GM12878 (cell line): ENCODE data around the gene MYOC. TPM values are rescaled to one million over a fixed set of nuclear protein-coding genes. Genes with fewer than 3 reads are reported as not detected.

ENCODE experiments used
- ATAC-seq: fragments of 200-7000 bp; cut with Tn5 transposase; 3 replicates; pipeline ENCODE4 v1.9.1; 2020; ENCODE audit warnings: mild to moderate bottlenecking, moderate library complexity
- BruUV-seq: library from RNA; stranded (reverse); fragments of 400-500 nt; replicated peaks from 2 replicates; lab custom pipeline; 2021; lab: Mats Ljungman, UMichigan
- CTCF ChIA-PET: fragments of 300-600 bp; sonication (Branson Sonifier 250); formaldehyde crosslinking; extraction: SDS; loops from one replicate; lab custom pipeline; 2021; ENCODE audit warnings: inconsistent platforms; lab: Yijun Ruan, JAX
- POLR2A ChIA-PET: fragments of 350-600 bp; formaldehyde crosslinking; extraction: SDS; loops from one replicate; lab custom pipeline; 2021; ENCODE audit warnings: inconsistent platforms; lab: Charles Lee
- RAD21 ChIA-PET: fragments of 300-600 bp; sonication (Branson Sonifier 250); formaldehyde crosslinking; loops from one replicate; lab custom pipeline; 2023; ENCODE audit warnings: antibody characterized with exemption; ENCODE audit not compliant: unreplicated experiment; lab: Charles Lee
- SMC1A ChIA-PET: fragments of 300-600 bp; sonication (Branson Sonifier 250); formaldehyde crosslinking; loops from one replicate; lab custom pipeline; 2023; ENCODE audit not compliant: unreplicated experiment, uncharacterized antibody; lab: Charles Lee
- DNase-seq: peaks from one replicate; pipeline ENCODE4 v3.0.0-alpha.2; 2011; ENCODE audit warnings: low read depth, low spot score
- FAIRE-seq: peaks from 3 replicates; lab custom pipeline; 2011; peaks lifted over from hg19 to GRCh38; lab: Jason Lieb, UNC
- H2AFZ ChIP-seq: 2 replicates; pipeline ENCODE4 v1.6.0; 2011; ENCODE audit warnings: low read depth, low read length, control low read depth; ENCODE audit not compliant: control insufficient read depth
- H3K27ac ChIP-seq: 2 replicates; pipeline ENCODE4 v1.5.1; 2011; ENCODE audit warnings: control low read depth; ENCODE audit not compliant: control insufficient read depth, insufficient read depth
- H3K27me3 ChIP-seq, 2 experiments: replicated peaks in 1 of 2; 2 replicates each; pipeline versions ENCODE4 v1.6.0 to v1.6.1; 2011; ENCODE audit warnings: low read length in 1 of 2; ENCODE audit not compliant: control insufficient read depth in 2 of 2, insufficient read depth in 2 of 2
- H3K36me3 ChIP-seq, 2 experiments: 2 replicates each; pipeline ENCODE4 v1.5.1; 2011; ENCODE audit warnings: low read length in 1 of 2; ENCODE audit not compliant: control insufficient read depth in 2 of 2, insufficient read depth in 2 of 2
- H3K4me1 ChIP-seq: 2 replicates; pipeline ENCODE4 v1.6.1; 2011; ENCODE audit warnings: mild to moderate bottlenecking, low read length, moderate library complexity, mixed read lengths; ENCODE audit not compliant: control insufficient read depth, insufficient read depth
- H3K4me2 ChIP-seq: 2 replicates; pipeline ENCODE4 v1.6.0; 2011; ENCODE audit warnings: control low read depth; ENCODE audit not compliant: control insufficient read depth, insufficient read depth
- H3K4me3 ChIP-seq: fragments of 200-600 bp; sonication (generic); 2 replicates; pipeline ENCODE4 v1.5.1; 2016
- H3K79me2 ChIP-seq: 2 replicates; pipeline ENCODE4 v1.6.0; 2011; ENCODE audit warnings: low read length; ENCODE audit not compliant: control insufficient read depth, insufficient read depth
- H3K9ac ChIP-seq: 2 replicates; pipeline ENCODE4 v1.8.0; 2011; ENCODE audit warnings: low read length, control low read depth, mixed read lengths; ENCODE audit not compliant: control insufficient read depth, insufficient read depth
- H3K9me3 ChIP-seq: replicated peaks from 3 replicates; pipeline ENCODE4 v1.5.1; 2011; ENCODE audit warnings: mild to moderate bottlenecking, low read length; ENCODE audit not compliant: control insufficient read depth, insufficient read depth
- H4K20me1 ChIP-seq: 2 replicates; pipeline ENCODE4 v1.6.0; 2011; ENCODE audit not compliant: control insufficient read depth, insufficient read depth
- BACH1 ChIP-seq: fragments of 450-650 bp; IDR thresholded peaks from 2 replicates; pipeline ENCODE4 v1.6.1; 2017; ENCODE audit warnings: mild to moderate bottlenecking, borderline replicate concordance
- BHLHE40 ChIP-seq, 2 experiments: fragments of 450-650 bp in 1 of 2; IDR thresholded peaks; 2 replicates each; pipeline ENCODE4 v1.6.1; 2011 to 2017; ENCODE audit warnings: low read depth in 2 of 2, borderline replicate concordance in 1 of 2, improper control_type of control experiment in 1 of 2, low read length in 1 of 2, mild to moderate bottlenecking in 1 of 2
- CEBPB ChIP-seq, 2 experiments: fragments of 150-350 bp in 1 of 2; IDR thresholded peaks; 2 replicates each; pipeline ENCODE4 v1.6.1; 2012 to 2014; ENCODE audit warnings: low read depth in 2 of 2, low read length in 2 of 2, borderline replicate concordance in 1 of 2, inconsistent platforms in 1 of 2
- IKZF1 ChIP-seq: fragments of 450-650 bp; conservative IDR thresholded peaks from 2 replicates; pipeline ENCODE4 v1.6.1; 2017; ENCODE audit warnings: antibody characterized with exemption, mild to moderate bottlenecking
- NBN ChIP-seq: fragments of 450-650 bp; IDR thresholded peaks from 2 replicates; pipeline ENCODE4 v1.6.1; 2016
- PKNOX1 ChIP-seq: fragments of 450-650 bp; IDR thresholded peaks from 2 replicates; pipeline ENCODE4 v1.6.1; 2016; ENCODE audit warnings: mild to moderate bottlenecking
- RAD21 ChIP-seq: IDR thresholded peaks from 2 replicates; pipeline ENCODE4 v1.6.1; 2011; ENCODE audit warnings: mild to moderate bottlenecking, low read depth, low read length, moderate library complexity; ENCODE audit not compliant: insufficient read depth
- RAD51 ChIP-seq: fragments of 450-650 bp; IDR thresholded peaks from 2 replicates; pipeline ENCODE4 v1.6.1; 2016; ENCODE audit warnings: moderate library complexity, mild to moderate bottlenecking, inconsistent platforms
- SMAD5 ChIP-seq: IDR thresholded peaks from 2 replicates; pipeline ENCODE4 v1.6.1; 2016; ENCODE audit warnings: antibody characterized with exemption, low read depth
- SP1 ChIP-seq: IDR thresholded peaks from one replicate; pipeline ENCODE4 v1.6.1; 2011; ENCODE audit warnings: low read depth, low read length
- WGBS: methylation state at CpG from one replicate; pipeline ENCODE4 v1.1.6; 2016; ENCODE audit warnings: low lambda C conversion rate; ENCODE audit not compliant: insufficient replicate concordance, insufficient coverage; ENCODE audit errors: missing lambda C conversion rate; 5-methylcytosine and 5-hydroxymethylcytosine counted together
- in situ Hi-C: fragments of 300-500 bp; cut with MboI; formaldehyde crosslinking; loops from 9 replicates; pipeline ENCODE4 v1.14.3; 2018; ENCODE audit warnings: mixed read lengths
- intact Hi-C: fragments of 100-400 bp; cut with micrococcal nuclease; formaldehyde crosslinking; loops from one replicate; pipeline ENCODE4 v1.14.2; 2022; ENCODE audit not compliant: unreplicated experiment
- polyA plus RNA-seq, 11 experiments: library from polyadenylated mRNA; depleted of rRNA in 4 of 11; unstranded in 6 of 11; stranded (reverse) in 5 of 11; fragments of >200 nt; fragmentation: Nextera tagmentation in 4 of 11; fragmentation: Illumina TruSeq in 1 of 11; extraction: Ambion mirVana in 4 of 11; extraction: Trizol in 1 of 11; gene quantifications; 1 replicate in 1 of 11; 2 replicates in 10 of 11; pipeline versions ENCODE4 v1.2.1 to v1.2.3, GENCODE V29; 2011 to 2016; ENCODE audit warnings: inconsistent platforms in 2 of 11, missing spikeins in 2 of 11, low read depth in 1 of 11
- total RNA-seq, 4 experiments: library from RNA; depleted of rRNA in 3 of 4; stranded (reverse); fragments of >200 nt in 3 of 4; fragmentation: Illumina TruSeq in 1 of 4; extraction: Trizol in 1 of 4; gene quantifications; 2 replicates each; pipeline versions ENCODE4 v1.2.1 to v1.2.3, GENCODE V29; 2013 to 2021
- TF ChIP-seq, protein P1 (sequence below): fragments of 450-650 bp; IDR thresholded peaks from 2 replicates; pipeline ENCODE4 v1.6.1; 2018; ENCODE audit warnings: mild to moderate bottlenecking, low read depth, moderate library complexity; ENCODE audit not compliant: partially characterized antibody
- TF ChIP-seq, protein P2 (sequence below): fragments of 450-650 bp; IDR thresholded peaks from 2 replicates; pipeline ENCODE4 v1.6.1; 2017; ENCODE audit warnings: mild to moderate bottlenecking, moderate library complexity
- TF ChIP-seq, protein P3 (sequence below): fragments of 450-650 bp; IDR thresholded peaks from 2 replicates; pipeline ENCODE4 v1.6.1; 2016; ENCODE audit warnings: mild to moderate bottlenecking

MYOC gene
- total and polyA plus RNA-seq, 10 of the 15 experiments (the other 5 are each of a cell fraction or from before 2014, with no cell fraction given), result not detected

GRCh38 chr1:171606402-171606941 is 46.0 kb downstream of the MYOC start:
- Histone ChIP-seq H3K9ac (no peak overlapping the region), H2AFZ (peak overlapping the region; percentile 92), H3K27me3 (no peaks in the 10 kb centered on the region), H3K36me3 (no peaks in the 10 kb centered on the region), H3K4me1 (peaks cover 5% of the 10 kb centered on the region), H3K9me3 (no peaks in the 10 kb centered on the region; the same call in 2 of the 3 replicates), H3K4me3 (no peak overlapping the region), H3K27ac (peak overlapping the region; percentile 31; the same call in 1 of the 2 replicates), H3K79me2 (no peaks in the 10 kb centered on the region), H3K4me2 (no peak overlapping the region; the same call in 1 of the 2 replicates), H4K20me1 (no peaks in the 10 kb centered on the region)
- CTCF ChIA-PET, result interaction anchor here (0.7 to 2.1 kb wide), 5 partner anchors 8 to 131 kb away, joined by 3 to 15 read pairs (median 3); partner anchors contain the start of genes MYOCOS and PRRC2C
- intact Hi-C loops (loop anchor here (5.0 to 10.0 kb wide), 2 partner anchors 41 to 748 kb away; no protein-coding TSS in a partner anchor), in situ Hi-C loops (no loop called here)
- SMC1A ChIA-PET, result interaction anchor here (0.6 to 6.8 kb wide), 9 partner anchors 12 to 106 kb away, joined by 3 to 78 read pairs (median 8); partner anchors contain the start of gene MYOCOS
- peak; percentile 63 for DNase-seq
- ATAC-seq, result peak; percentile 61
- WGBS, result 63% methylated on average over 10 of the region's 10 CpGs
- no TSS peak for BruUV-seq
- RAD21 ChIA-PET, result interaction anchor here (0.8 to 3.4 kb wide), 8 partner anchors 9 to 293 kb away, joined by 3 to 12 read pairs (median 5); partner anchors contain the start of genes FMO4 and MYOCOS
- no peak for FAIRE-seq
- POLR2A ChIA-PET, result interaction anchor here (0.7 to 2.4 kb wide), 10 partner anchors 9 to 121 kb away, joined by 3 to 9 read pairs (median 5); partner anchors contain the start of genes MYOCOS and PRRC2C
- peak; percentile 59; the same call in 1 of the 2 replicates for TF ChIP-seq RAD51
- TF ChIP-seq SP1, result no peak
- TF ChIP-seq, protein P1, sequence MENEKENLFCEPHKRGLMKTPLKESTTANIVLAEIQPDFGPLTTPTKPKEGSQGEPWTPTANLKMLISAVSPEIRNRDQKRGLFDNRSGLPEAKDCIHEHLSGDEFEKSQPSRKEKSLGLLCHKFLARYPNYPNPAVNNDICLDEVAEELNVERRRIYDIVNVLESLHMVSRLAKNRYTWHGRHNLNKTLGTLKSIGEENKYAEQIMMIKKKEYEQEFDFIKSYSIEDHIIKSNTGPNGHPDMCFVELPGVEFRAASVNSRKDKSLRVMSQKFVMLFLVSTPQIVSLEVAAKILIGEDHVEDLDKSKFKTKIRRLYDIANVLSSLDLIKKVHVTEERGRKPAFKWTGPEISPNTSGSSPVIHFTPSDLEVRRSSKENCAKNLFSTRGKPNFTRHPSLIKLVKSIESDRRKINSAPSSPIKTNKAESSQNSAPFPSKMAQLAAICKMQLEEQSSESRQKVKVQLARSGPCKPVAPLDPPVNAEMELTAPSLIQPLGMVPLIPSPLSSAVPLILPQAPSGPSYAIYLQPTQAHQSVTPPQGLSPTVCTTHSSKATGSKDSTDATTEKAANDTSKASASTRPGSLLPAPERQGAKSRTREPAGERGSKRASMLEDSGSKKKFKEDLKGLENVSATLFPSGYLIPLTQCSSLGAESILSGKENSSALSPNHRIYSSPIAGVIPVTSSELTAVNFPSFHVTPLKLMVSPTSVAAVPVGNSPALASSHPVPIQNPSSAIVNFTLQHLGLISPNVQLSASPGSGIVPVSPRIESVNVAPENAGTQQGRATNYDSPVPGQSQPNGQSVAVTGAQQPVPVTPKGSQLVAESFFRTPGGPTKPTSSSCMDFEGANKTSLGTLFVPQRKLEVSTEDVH, result no peak
- no peak for TF ChIP-seq RAD21
- TF ChIP-seq BHLHE40 (IDR thresholded peaks at IDR 0.05; ENCODE audit: borderline replicate concordance in 1 of 2, low read depth in 2 of 2, low read length in 1 of 2), result peak in 1 of 2 experiments; percentile 18; a peak in 1 of 4 replicates
- peak in 1 of 2 experiments; percentile 59; a peak in 2 of 4 replicates for TF ChIP-seq CEBPB (IDR thresholded peaks at IDR 0.05; ENCODE audit: borderline replicate concordance in 1 of 2, low read depth in 2 of 2, low read length in 2 of 2)
- peak; percentile 57 for TF ChIP-seq IKZF1
- TF ChIP-seq SMAD5, result no peak
- TF ChIP-seq, protein P2, sequence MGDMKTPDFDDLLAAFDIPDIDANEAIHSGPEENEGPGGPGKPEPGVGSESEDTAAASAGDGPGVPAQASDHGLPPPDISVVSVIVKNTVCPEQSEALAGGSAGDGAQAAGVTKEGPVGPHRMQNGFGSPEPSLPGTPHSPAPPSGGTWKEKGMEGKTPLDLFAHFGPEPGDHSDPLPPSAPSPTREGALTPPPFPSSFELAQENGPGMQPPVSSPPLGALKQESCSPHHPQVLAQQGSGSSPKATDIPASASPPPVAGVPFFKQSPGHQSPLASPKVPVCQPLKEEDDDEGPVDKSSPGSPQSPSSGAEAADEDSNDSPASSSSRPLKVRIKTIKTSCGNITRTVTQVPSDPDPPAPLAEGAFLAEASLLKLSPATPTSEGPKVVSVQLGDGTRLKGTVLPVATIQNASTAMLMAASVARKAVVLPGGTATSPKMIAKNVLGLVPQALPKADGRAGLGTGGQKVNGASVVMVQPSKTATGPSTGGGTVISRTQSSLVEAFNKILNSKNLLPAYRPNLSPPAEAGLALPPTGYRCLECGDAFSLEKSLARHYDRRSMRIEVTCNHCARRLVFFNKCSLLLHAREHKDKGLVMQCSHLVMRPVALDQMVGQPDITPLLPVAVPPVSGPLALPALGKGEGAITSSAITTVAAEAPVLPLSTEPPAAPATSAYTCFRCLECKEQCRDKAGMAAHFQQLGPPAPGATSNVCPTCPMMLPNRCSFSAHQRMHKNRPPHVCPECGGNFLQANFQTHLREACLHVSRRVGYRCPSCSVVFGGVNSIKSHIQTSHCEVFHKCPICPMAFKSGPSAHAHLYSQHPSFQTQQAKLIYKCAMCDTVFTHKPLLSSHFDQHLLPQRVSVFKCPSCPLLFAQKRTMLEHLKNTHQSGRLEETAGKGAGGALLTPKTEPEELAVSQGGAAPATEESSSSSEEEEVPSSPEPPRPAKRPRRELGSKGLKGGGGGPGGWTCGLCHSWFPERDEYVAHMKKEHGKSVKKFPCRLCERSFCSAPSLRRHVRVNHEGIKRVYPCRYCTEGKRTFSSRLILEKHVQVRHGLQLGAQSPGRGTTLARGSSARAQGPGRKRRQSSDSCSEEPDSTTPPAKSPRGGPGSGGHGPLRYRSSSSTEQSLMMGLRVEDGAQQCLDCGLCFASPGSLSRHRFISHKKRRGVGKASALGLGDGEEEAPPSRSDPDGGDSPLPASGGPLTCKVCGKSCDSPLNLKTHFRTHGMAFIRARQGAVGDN, result peak; percentile 91
- TF ChIP-seq, protein P3, sequence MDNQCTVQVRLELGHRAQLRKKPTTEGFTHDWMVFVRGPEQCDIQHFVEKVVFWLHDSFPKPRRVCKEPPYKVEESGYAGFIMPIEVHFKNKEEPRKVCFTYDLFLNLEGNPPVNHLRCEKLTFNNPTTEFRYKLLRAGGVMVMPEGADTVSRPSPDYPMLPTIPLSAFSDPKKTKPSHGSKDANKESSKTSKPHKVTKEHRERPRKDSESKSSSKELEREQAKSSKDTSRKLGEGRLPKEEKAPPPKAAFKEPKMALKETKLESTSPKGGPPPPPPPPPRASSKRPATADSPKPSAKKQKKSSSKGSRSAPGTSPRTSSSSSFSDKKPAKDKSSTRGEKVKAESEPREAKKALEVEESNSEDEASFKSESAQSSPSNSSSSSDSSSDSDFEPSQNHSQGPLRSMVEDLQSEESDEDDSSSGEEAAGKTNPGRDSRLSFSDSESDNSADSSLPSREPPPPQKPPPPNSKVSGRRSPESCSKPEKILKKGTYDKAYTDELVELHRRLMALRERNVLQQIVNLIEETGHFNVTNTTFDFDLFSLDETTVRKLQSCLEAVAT, result peak; percentile 71; the same call in 1 of the 2 replicates
- TF ChIP-seq BACH1, result peak; percentile 31; the same call in 1 of the 2 replicates
- peak; percentile 90 for TF ChIP-seq PKNOX1
- TF ChIP-seq NBN, result peak; percentile 72; the same call in 1 of the 2 replicates
